ENCODE results near the gene MLC1. TPM values are rescaled to one million over a fixed set of nuclear protein-coding genes. Genes with fewer than 3 reads are reported as not detected.
A peak's percentile ranks its signal among the peaks of the same experiment; 100 is the strongest.

The MLC1 gene
- under 0.01 and 0.88 TPM in 2 replicates for total RNA-seq

GRCh38 chr22:50085211-50085972, at the start of gene MLC1:
MLC1 (minus strand) TSS chr22:50085426; CDS start chr22:50084902, 524 bp downstream.
- Histone ChIP-seq H3K9me3 (ENCODE audit: low read depth, low read length) (no peaks in the 10 kb centered on the region), H4K20me1 (ENCODE audit: insufficient read depth, low read length) (no peaks in the 10 kb centered on the region), H3K27ac (ENCODE audit: low read depth, low read length) (no peak within 1 kb of the TSS), H3K79me2 (ENCODE audit: insufficient read depth, low read length) (no peaks in the 10 kb centered on the region), H3K4me1 (ENCODE audit: insufficient read depth, low read length) (peaks cover 3% of the 10 kb centered on the region), H3K4me2 (ENCODE audit: insufficient read depth, low read length) (no peak within 1 kb of the TSS), H2AFZ (ENCODE audit: low read length) (peak within 1 kb of the TSS; percentile 83), H3K27me3 (ENCODE audit: insufficient read depth, low read length) (peaks cover 13% of the 10 kb centered on the region), H3K36me3 (ENCODE audit: insufficient read depth, low read length) (no peaks in the 10 kb centered on the region), H3K4me3 (ENCODE audit: insufficient read depth, low read length) (no peak within 1 kb of the TSS)
- no peak for TF ChIP-seq CTCF (IDR thresholded peaks at IDR 0.05; ENCODE audit: extremely low read depth, low read depth, low read length)
- peak; percentile 93 for DNase-seq (ENCODE audit: insufficient read length, low spot score, missing footprints)

GRCh38 chr22:50134481-50134880, 49.3 kb upstream of the MLC1 start:
- H3K9me3 ChIP-seq (ENCODE audit: low read depth, low read length), result no peaks in the 10 kb centered on the region
- H3K79me2 ChIP-seq (ENCODE audit: insufficient read depth, low read length), result no peaks in the 10 kb centered on the region
- no peak overlapping the region for H2AFZ ChIP-seq (ENCODE audit: low read length)
- H3K4me2 ChIP-seq (ENCODE audit: insufficient read depth, low read length), result no peak overlapping the region
- no peaks in the 10 kb centered on the region for H4K20me1 ChIP-seq (ENCODE audit: insufficient read depth, low read length)
- H3K4me3 ChIP-seq (ENCODE audit: insufficient read depth, low read length), result no peak overlapping the region
- no peak for DNase-seq (ENCODE audit: insufficient read length, low spot score, missing footprints)
- H3K36me3 ChIP-seq (ENCODE audit: insufficient read depth, low read length), result no peaks in the 10 kb centered on the region
- no peaks in the 10 kb centered on the region for H3K4me1 ChIP-seq (ENCODE audit: insufficient read depth, low read length)
- TF ChIP-seq CTCF (IDR thresholded peaks at IDR 0.05; ENCODE audit: extremely low read depth, low read depth, low read length), result no peak
- H3K27ac ChIP-seq (ENCODE audit: low read depth, low read length), result no peak overlapping the region
- H3K27me3 ChIP-seq (ENCODE audit: insufficient read depth, low read length), result peaks cover 18% of the 10 kb centered on the region

- Histone ChIP-seq H3K27ac (ENCODE audit: low read depth, low read length) (no peak overlapping the region), H3K4me2 (ENCODE audit: insufficient read depth, low read length) (no peak overlapping the region), H3K4me3 (ENCODE audit: insufficient read depth, low read length) (no peak overlapping the region), H2AFZ (ENCODE audit: low read length) (no peak overlapping the region), H3K9me3 (ENCODE audit: low read depth, low read length) (no peaks in the 10 kb centered on the region), H3K36me3 (ENCODE audit: insufficient read depth, low read length) (no peaks in the 10 kb centered on the region), H3K27me3 (ENCODE audit: insufficient read depth, low read length) (peaks cover 13% of the 10 kb centered on the region), H3K4me1 (ENCODE audit: insufficient read depth, low read length) (no peaks in the 10 kb centered on the region), H4K20me1 (ENCODE audit: insufficient read depth, low read length) (no peaks in the 10 kb centered on the region), H3K79me2 (ENCODE audit: insufficient read depth, low read length) (no peaks in the 10 kb centered on the region)
- TF ChIP-seq CTCF (IDR thresholded peaks at IDR 0.05; ENCODE audit: extremely low read depth, low read depth, low read length), result no peak
- no peak for DNase-seq (ENCODE audit: insufficient read length, low spot score, missing footprints)
These were observed 46.7 kb upstream of the MLC1 start for GRCh38 chr22:50131894-50132293.

- H3K4me3 ChIP-seq (ENCODE audit: insufficient read depth, low read length), result no peak overlapping the region
- no peak for TF ChIP-seq CTCF (IDR thresholded peaks at IDR 0.05; ENCODE audit: extremely low read depth, low read depth, low read length)
- H3K27ac ChIP-seq (ENCODE audit: low read depth, low read length), result no peak overlapping the region
- no peak for DNase-seq (ENCODE audit: insufficient read length, low spot score, missing footprints)
- no peaks in the 10 kb centered on the region for H3K4me1 ChIP-seq (ENCODE audit: insufficient read depth, low read length)
- peak overlapping the region; percentile 22 for H2AFZ ChIP-seq (ENCODE audit: low read length)
- H3K27me3 ChIP-seq (ENCODE audit: insufficient read depth, low read length), result peaks cover 2% of the 10 kb centered on the region
- H3K79me2 ChIP-seq (ENCODE audit: insufficient read depth, low read length), result no peaks in the 10 kb centered on the region
- no peaks in the 10 kb centered on the region for H3K36me3 ChIP-seq (ENCODE audit: insufficient read depth, low read length)
- peak overlapping the region; percentile 8 for H3K4me2 ChIP-seq (ENCODE audit: insufficient read depth, low read length)
- H3K9me3 ChIP-seq (ENCODE audit: low read depth, low read length), result no peaks in the 10 kb centered on the region
- no peaks in the 10 kb centered on the region for H4K20me1 ChIP-seq (ENCODE audit: insufficient read depth, low read length)
These were observed 44.0 kb upstream of the MLC1 start for GRCh38 chr22:50129121-50129736.

All from osteoblast (primary cell).